Lower leg skin (tissue), 4 donors: ENCODE measurements around the gene SPAAR. TPM values are rescaled to one million over a fixed set of nuclear protein-coding genes. Genes with fewer than 3 reads are reported as not detected.

Experiments used
- DNase-seq, 2 donors: peaks; one replicate each; pipeline ENCODE4 v3.0.0-alpha.2; 2019; ENCODE audit warnings: low spot score in 2 of 2
- H3K4me3 ChIP-seq: fragments of 200-600 bp; sonication (generic); 2 replicates; pipeline ENCODE4 v1.5.1; 2017; ENCODE audit warnings: mild to moderate bottlenecking, low read depth; ENCODE audit not compliant: poor library complexity, severe bottlenecking
- POLR2A ChIP-seq, 2 donors: fragments of 450-650 bp; IDR thresholded peaks; one replicate each; pipeline ENCODE4 v1.6.1; 2016 to 2017; ENCODE audit warnings: antibody characterized with exemption in 2 of 2, mild to moderate bottlenecking in 1 of 2, moderate library complexity in 1 of 2
- WGBS, 2 donors: methylation state at CpG; one replicate each; pipeline ENCODE4 v1.1.5; 2018; 5-methylcytosine and 5-hydroxymethylcytosine counted together
- intact Hi-C: fragments of 100-400 bp; cut with DNase I; formaldehyde crosslinking; loops from one replicate; pipeline ENCODE4 v1.15.0; 2023; ENCODE audit warnings: low total_unique reads
- total RNA-seq, 4 donors: library from RNA; depleted of rRNA; stranded (reverse); fragments of >200 nt; gene quantifications; one replicate each; pipeline ENCODE4 v1.1.0, GENCODE V29; 2016
- TF ChIP-seq, protein P1 (sequence below), 3 donors: fragments of 450-650 bp; IDR thresholded peaks; one replicate each; pipeline ENCODE4 v1.5.1; 2016; ENCODE audit warnings: antibody characterized with exemption in 3 of 3, mild to moderate bottlenecking in 3 of 3, moderate library complexity in 2 of 3

Gene SPAAR
- total RNA-seq, 4 donors from 2014 or later: 0.66 to 1.5 (median 0.95) TPM

DNA sequence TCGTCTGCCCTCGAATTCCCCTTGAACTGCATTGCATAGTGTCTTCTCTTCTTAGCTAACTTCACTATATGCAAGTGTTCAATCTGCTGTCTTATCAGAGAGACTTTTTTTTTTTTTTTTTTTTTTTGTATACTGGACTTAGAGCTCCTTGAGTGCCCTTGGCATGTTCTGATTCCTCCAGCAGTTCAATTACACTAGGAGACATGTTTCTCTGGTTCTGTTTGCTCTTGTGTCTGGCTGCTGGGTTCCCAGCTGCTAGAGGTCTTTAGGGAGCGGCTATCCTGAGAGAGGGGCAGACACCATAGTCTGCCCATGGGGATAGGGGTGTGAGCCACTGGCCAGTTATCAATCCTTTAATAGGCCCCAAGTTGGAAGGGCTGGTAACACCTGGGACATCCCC lies 35.6 kb downstream of the SPAAR start:
- DNase-seq: no peak
- intact Hi-C loops: loop anchor here (5.0 kb wide), 1 partner anchor 153 kb away; the partner anchor contains the start of gene NPR2
- 95% methylated on average over 3 of the region's 3 CpGs for WGBS, 2 donors
- no peak for TF ChIP-seq POLR2A (IDR thresholded peaks at IDR 0.05)
- no peak overlapping the region for H3K4me3 ChIP-seq

DNA sequence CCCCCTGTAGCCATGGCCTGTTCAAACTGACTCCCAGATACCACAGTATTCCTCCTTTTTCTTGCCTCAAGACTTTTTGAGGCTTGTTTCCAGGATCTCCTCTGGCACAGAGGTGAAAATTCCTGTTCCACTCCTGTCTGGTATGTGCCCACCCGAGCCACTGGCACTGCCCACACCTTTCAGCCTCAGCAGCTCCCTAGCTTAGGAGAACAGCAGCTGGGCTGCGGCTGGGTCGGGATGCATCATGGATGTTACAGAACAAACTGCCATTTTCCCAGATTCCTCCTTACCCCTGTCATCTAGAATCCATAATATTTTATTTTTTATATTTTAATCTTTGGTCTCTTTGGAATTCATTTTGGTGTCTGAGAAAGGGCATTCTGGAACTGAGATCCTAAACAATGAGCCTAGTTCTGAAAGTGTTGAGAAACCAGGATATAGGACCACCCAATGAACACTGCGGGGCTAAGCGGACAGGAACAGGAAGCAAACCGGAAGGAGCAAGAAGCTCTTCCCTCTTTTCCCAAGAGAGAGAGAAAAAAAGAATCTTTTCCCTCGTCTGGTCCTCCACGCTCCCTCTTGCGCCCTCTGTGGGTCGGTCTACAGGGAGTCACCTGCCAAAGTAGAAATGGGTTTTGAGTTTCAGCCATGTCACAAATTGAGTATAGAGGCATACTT lies 36.2 kb downstream of the SPAAR start:
- TF ChIP-seq POLR2A (IDR thresholded peaks at IDR 0.05): no peak
- TF ChIP-seq, protein P1, sequence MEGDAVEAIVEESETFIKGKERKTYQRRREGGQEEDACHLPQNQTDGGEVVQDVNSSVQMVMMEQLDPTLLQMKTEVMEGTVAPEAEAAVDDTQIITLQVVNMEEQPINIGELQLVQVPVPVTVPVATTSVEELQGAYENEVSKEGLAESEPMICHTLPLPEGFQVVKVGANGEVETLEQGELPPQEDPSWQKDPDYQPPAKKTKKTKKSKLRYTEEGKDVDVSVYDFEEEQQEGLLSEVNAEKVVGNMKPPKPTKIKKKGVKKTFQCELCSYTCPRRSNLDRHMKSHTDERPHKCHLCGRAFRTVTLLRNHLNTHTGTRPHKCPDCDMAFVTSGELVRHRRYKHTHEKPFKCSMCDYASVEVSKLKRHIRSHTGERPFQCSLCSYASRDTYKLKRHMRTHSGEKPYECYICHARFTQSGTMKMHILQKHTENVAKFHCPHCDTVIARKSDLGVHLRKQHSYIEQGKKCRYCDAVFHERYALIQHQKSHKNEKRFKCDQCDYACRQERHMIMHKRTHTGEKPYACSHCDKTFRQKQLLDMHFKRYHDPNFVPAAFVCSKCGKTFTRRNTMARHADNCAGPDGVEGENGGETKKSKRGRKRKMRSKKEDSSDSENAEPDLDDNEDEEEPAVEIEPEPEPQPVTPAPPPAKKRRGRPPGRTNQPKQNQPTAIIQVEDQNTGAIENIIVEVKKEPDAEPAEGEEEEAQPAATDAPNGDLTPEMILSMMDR (IDR thresholded peaks at IDR 0.05): peak in 1 of 3 donors; percentile 32
- no peak overlapping the region for H3K4me3 ChIP-seq
- WGBS, 2 donors: 22 to 24% methylated on average over 10 of the region's 10 CpGs
- peak; percentile 67 to 95 for DNase-seq
- intact Hi-C loops: loop anchor here (5.0 kb wide), 1 partner anchor 153 kb away; the partner anchor contains the start of gene NPR2

DNA sequence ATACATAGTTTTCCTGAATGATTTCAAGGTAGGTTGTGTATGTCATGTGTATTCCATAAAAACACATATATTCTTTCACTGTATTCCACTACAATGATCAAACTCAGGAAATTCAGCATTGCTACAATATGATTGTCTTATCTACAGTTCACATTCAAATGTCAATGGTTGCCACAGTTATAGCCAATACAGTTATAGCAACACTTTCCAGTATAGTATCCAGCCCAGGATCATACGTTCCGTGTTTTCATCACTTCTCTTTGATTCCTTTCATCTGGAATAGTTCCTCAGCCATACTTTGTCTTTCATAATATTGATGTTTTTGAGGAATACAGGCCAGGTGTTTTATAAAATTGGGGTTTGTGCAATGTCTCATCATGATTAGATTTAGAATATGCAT lies 39.2 kb downstream of the SPAAR start:
- TF ChIP-seq POLR2A (IDR thresholded peaks at IDR 0.05): no peak
- TF ChIP-seq, protein P1 (IDR thresholded peaks at IDR 0.05): no peak
- DNase-seq: no peak
- intact Hi-C loops: loop anchor here (2.0 to 5.0 kb wide), 2 partner anchors 48 to 156 kb away; partner anchors contain the start of gene NPR2
- 60 to 76% methylated on average over 2 of the region's 2 CpGs for WGBS, 2 donors
- no peak overlapping the region for H3K4me3 ChIP-seq

DNA sequence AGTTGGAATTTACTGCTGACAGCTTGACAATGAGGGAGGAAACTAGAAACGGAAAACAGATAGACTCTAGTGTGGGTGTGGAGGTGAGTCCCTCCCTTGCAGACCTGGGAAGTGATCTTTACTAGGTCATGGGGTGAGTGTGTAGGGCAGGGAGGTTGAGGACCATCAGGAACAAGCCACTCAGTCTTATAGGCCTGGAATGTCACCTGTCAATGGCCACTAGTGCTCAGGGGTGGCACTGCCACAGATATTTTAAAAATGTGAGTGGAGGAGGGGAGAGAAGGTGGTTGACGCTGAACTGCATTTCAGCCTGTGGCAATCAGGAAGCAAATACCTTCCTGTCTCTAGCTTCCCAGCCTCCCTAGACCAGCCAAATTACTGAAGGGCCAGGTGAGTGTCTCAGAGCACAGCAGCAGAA lies 39.6 kb downstream of the SPAAR start:
- intact Hi-C loops: loop anchor here (2.0 to 5.0 kb wide), 2 partner anchors 48 to 157 kb away; partner anchors contain the start of gene NPR2

DNA sequence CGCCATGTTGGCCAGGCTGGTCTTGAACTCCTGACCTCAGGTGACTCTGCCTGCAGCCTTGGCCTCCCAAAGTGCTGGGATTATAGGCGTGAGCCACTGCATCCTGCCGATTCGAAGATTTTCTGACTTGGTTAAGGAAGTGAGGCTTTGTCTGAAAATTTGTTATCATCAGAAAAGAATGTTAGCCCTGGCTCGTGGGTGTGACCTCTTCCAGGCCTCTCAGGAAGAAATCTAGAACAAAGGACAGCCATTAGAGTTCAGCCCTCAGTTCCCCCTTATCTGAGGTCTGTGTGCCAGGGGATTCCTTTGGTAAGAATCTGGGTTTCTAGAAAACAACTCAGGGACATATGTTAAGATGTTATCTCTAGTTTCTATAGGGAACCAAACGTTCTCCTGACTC lies 42.4 kb downstream of the SPAAR start:
- no peak for DNase-seq
- no peak overlapping the region for H3K4me3 ChIP-seq
- WGBS, 2 donors: 49 to 58% methylated on average over 6 of the region's 6 CpGs
- no peak for TF ChIP-seq POLR2A (IDR thresholded peaks at IDR 0.05)
- TF ChIP-seq, protein P1 (IDR thresholded peaks at IDR 0.05): no peak
- intact Hi-C loops: loop anchor here (5.0 kb wide), 1 partner anchor 71 kb away; no protein-coding TSS in a partner anchor

More for the DNA sequence above, 39.6 kb downstream of the SPAAR start:
- H3K4me3 ChIP-seq: no peak overlapping the region
- no peak for DNase-seq
- WGBS, 2 donors: 47 to 61% methylated on average over 2 of the region's 2 CpGs
- no peak for TF ChIP-seq POLR2A (IDR thresholded peaks at IDR 0.05)
- TF ChIP-seq, protein P1 (IDR thresholded peaks at IDR 0.05): no peak

DNA sequence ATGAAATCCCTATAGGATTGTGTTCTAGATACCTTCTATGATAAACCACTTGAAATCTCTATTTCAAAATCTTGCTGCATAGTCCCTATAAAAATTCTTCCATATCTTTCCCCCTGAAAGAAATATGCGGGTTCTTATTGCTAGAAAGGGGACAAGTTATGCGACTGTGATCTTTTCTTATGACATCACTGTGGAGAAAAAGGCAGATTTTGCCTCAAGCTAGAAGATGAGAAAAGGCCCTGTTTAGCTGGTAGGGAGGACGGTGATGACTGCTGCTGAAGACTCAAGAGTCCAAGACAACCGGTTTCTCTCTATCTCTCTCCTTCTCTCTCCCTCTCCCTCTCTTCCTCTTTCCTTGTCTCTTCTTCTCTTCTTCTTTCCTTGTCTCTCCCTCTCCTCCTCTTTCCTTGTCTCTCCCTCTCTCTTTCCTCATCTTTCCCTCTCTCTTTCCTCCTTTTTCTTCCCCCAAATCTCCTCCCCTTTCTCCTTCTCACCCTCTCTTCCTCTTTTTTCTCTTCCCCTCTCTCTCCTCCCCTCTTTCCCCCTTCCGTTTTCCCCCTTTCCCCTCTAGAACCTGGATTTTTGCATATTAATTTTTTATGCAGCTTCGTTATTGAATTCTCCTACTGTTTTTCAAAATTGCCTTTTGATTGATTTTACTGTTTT lies 43.4 kb downstream of the SPAAR start:
- no peak overlapping the region for H3K4me3 ChIP-seq
- no peak for DNase-seq
- intact Hi-C loops: loop anchor here (5.0 kb wide), 1 partner anchor 70 kb away; no protein-coding TSS in a partner anchor
- 68 to 75% methylated on average over 6 of the region's 6 CpGs for WGBS, 2 donors
- TF ChIP-seq POLR2A (IDR thresholded peaks at IDR 0.05): no peak
- TF ChIP-seq, protein P1 (IDR thresholded peaks at IDR 0.05): no peak
